Mammary epithelial cell (primary cell): ENCODE data around the gene OTOF.

ENCODE experiments used
- CTCF ChIP-seq, 2 donors: IDR thresholded peaks in 1 of 2; conservative IDR thresholded peaks in 1 of 2; 2 replicates each; pipeline ENCODE4 v1.5.1; 2011 to 2012; ENCODE audit warnings: inconsistent platforms in 2 of 2, low read length in 2 of 2, mild to moderate bottlenecking in 2 of 2, control low read depth in 1 of 2, low read depth in 1 of 2; ENCODE audit not compliant: insufficient read depth in 1 of 2; ENCODE audit errors: extremely low read depth in 1 of 2
- EZH2 ChIP-seq: IDR thresholded peaks from 2 replicates; pipeline ENCODE4 v1.6.1; 2012; ENCODE audit warnings: low read length, inconsistent platforms, borderline replicate concordance

GRCh38 chr2:26457695-26458364 is 20.1 kb downstream of the OTOF start:
- TF ChIP-seq CTCF (conservative IDR thresholded peaks at IDR 0.05 in 1 of 2, IDR thresholded peaks at IDR 0.05 in 1 of 2; ENCODE audit: extremely low read depth in 1 of 2, insufficient read depth in 1 of 2, low read depth in 1 of 2, low read length in 2 of 2) = no peak
- TF ChIP-seq EZH2 = no peak
